Psoas muscle (tissue), 8 donors: ENCODE measurements around the gene TEAD1. TPM values are rescaled to one million over a fixed set of nuclear protein-coding genes. Genes with fewer than 3 reads are reported as not detected.

Source experiments
- ATAC-seq, 4 donors: fragments of 200-7000 bp; cut with Tn5 transposase; one replicate each; pipeline ENCODE4 v1.9.1; 2020; ENCODE audit warnings: moderate library complexity in 3 of 4, mild to moderate bottlenecking in 2 of 4
- DNase-seq, 2 donors: peaks; one replicate each; pipeline ENCODE4 v3.0.0-alpha.2; 2020
- H3K27ac ChIP-seq: fragments of 200-600 bp; one replicate; pipeline ENCODE4 v1.8.0; 2022
- H3K27me3 ChIP-seq, 3 donors: fragments of 200-600 bp in 1 of 3; one replicate each; pipeline versions ENCODE4 v1.6.1 to v1.8.0; 2013 to 2022; ENCODE audit warnings: low read length in 2 of 3, mild to moderate bottlenecking in 2 of 3, moderate library complexity in 1 of 3; ENCODE audit not compliant: insufficient read depth in 3 of 3
- H3K36me3 ChIP-seq, 2 donors: fragments of 200-600 bp in 1 of 2; one replicate each; pipeline versions ENCODE4 v1.6.1 to v1.8.0; 2013 to 2022; ENCODE audit warnings: low read depth in 1 of 2, mild to moderate bottlenecking in 1 of 2, moderate library complexity in 1 of 2; ENCODE audit not compliant: insufficient read depth in 1 of 2
- H3K4me1 ChIP-seq: fragments of 200-600 bp; one replicate; pipeline ENCODE4 v1.8.0; 2022
- H3K4me3 ChIP-seq: fragments of 200-600 bp; one replicate; pipeline ENCODE4 v1.8.0; 2022; ENCODE audit warnings: mild to moderate bottlenecking
- H3K9me3 ChIP-seq: fragments of 200-600 bp; one replicate; pipeline ENCODE4 v1.8.0; 2022
- WGBS, 3 donors: extraction: QIAGEN DNeasy Blood & Tissue Kit; methylation state at CpG; one replicate each; pipeline versions ENCODE4 v1.1.6 to v1.1.7; 2013; 5-methylcytosine and 5-hydroxymethylcytosine counted together
- intact Hi-C, 2 donors: fragments of 100-400 bp; cut with DNase I; formaldehyde crosslinking; loops; one replicate each; pipeline versions ENCODE4 v1.11.0 to v1.14.2; 2022
- polyA plus RNA-seq, 3 donors: library from polyadenylated mRNA; stranded (reverse); fragments of 200-250 nt; gene quantifications; one replicate each; pipeline ENCODE4 v1.2.3, GENCODE V29; 2013
- total RNA-seq, 4 donors: library from RNA; stranded (reverse); fragmentation: NEBNext Ultra II Directional in 2 of 4; extraction: Animal tissue kit (Norgen Biotek cat#: 25700) in 2 of 4; gene quantifications; one replicate each; pipeline versions ENCODE4 v1.2.1 to v1.2.4, GENCODE V29; 2021 to 2023
- TF ChIP-seq, protein P1 (sequence below): fragments of 200-600 bp; IDR thresholded peaks from one replicate; pipeline ENCODE4 v1.8.0; 2022; ENCODE audit warnings: antibody characterized with exemption
- donor health status: healthy with polysubstance abuse.
- donor health status: DM: no; HTN: no; CAD: no; lungs with moderate emphysema.
- donor health status: Bipolar disorder and iron deficiency.
- donor health status: healthy.
- donor health status: DM: yes; HTN: yes; CAD: no.
- donor health status: DM: no; HTN: no; CAD: no.
- donor health status: DM: no; HTN: no; CAD: no.
- donor health status: DM: yes; HTN: yes; CAD: no.

TEAD1 gene
- total and polyA plus RNA-seq, 7 donors, result 11.3 to 178 (median 112) TPM

DNA sequence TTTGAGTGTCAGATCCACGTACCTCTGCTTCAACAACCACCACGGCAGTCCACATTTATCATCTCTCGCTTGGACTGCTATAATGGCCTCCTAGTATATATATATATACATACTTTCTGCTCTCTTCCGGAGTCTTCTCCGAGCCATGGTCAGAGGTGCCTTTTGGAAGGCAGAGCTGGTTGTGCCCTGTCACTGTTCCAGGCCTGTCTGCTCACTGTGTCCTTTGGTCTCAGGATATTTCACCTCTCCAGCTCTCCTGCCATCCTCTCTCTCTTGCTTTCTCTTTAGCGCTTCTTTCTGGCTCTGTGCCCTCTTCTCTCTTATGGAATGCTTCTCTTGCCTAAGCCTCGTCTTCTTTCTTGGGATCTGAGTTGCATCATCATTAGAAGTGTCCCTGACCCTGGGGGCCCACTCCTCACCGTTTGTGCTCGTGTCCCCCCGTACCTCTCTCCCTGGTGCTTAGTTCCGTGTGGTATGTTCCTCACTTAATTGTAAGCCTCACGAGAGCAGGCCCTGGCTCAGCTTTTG, 248.8 kb downstream of the TEAD1 start:
- TF ChIP-seq, protein P1, sequence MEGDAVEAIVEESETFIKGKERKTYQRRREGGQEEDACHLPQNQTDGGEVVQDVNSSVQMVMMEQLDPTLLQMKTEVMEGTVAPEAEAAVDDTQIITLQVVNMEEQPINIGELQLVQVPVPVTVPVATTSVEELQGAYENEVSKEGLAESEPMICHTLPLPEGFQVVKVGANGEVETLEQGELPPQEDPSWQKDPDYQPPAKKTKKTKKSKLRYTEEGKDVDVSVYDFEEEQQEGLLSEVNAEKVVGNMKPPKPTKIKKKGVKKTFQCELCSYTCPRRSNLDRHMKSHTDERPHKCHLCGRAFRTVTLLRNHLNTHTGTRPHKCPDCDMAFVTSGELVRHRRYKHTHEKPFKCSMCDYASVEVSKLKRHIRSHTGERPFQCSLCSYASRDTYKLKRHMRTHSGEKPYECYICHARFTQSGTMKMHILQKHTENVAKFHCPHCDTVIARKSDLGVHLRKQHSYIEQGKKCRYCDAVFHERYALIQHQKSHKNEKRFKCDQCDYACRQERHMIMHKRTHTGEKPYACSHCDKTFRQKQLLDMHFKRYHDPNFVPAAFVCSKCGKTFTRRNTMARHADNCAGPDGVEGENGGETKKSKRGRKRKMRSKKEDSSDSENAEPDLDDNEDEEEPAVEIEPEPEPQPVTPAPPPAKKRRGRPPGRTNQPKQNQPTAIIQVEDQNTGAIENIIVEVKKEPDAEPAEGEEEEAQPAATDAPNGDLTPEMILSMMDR, result no peak
- H3K9me3 ChIP-seq, result no peaks in the 10 kb centered on the region
- peaks cover 4 to 21% of the 10 kb centered on the region in 2 donors for H3K36me3 ChIP-seq
- H3K4me1 ChIP-seq, result no peaks in the 10 kb centered on the region
- intact Hi-C loops, result no loop called here
- no peaks in the 10 kb centered on the region for H3K27me3 ChIP-seq
- no peak for DNase-seq
- peak in 2 of 4 donors; percentile 37 for ATAC-seq
- 77 to 81% (median 80%) methylated on average over 12 of the region's 12 CpGs for WGBS, 3 donors
- no peak overlapping the region for H3K4me3 ChIP-seq
- no peak overlapping the region for H3K27ac ChIP-seq

DNA sequence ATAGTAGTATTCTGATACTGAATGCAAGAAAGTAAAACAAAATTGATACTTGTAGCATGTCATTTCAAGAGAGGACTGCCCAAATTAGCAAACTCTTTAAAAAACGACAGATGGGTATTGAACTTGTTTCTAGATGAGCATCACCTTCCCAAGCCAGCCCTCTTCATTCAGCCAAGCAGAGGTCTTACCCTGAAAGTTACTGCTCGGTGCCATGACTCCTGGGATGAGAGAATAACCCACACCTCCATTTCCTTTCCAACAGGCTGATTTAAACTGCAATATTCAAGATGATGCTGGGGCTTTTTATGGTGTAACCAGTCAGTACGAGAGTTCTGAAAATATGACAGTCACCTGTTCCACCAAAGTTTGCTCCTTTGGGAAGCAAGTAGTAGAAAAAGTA, 250.4 kb downstream of the TEAD1 start:
- DNase-seq, result no peak
- TF ChIP-seq, protein P1, result no peak
- no peak overlapping the region for H3K4me3 ChIP-seq
- no peak for ATAC-seq
- intact Hi-C loops, result no loop called here
- no peak overlapping the region for H3K27ac ChIP-seq
- no peaks in the 10 kb centered on the region for H3K4me1 ChIP-seq
- no peaks in the 10 kb centered on the region for H3K9me3 ChIP-seq
- peaks cover 4 to 21% of the 10 kb centered on the region in 2 donors for H3K36me3 ChIP-seq
- no peaks in the 10 kb centered on the region for H3K27me3 ChIP-seq
- 89 to 94% (median 92%) methylated on average over 3 of the region's 3 CpGs for WGBS, 3 donors

DNA sequence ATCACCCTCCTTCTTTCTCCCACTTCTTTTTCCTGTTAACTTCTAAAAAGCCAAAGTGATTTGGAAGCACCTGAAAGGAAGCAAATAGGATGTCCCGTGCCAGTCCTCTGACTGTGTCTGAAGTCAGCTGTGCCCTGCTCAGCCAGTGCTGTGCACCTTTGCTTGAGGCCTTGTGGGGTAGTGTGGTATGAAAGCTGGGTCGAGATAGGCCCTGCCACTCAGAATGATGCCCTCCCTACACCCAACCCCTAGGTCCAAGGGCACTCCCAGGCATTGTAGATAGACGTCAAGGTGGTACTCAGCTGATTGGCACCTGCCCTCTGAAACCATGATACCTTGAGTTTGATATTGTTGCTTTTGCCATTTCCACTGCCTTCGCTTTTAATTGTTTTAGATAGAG, 251.3 kb downstream of the TEAD1 start:
- no peak for DNase-seq
- TF ChIP-seq, protein P1, result no peak
- H3K4me3 ChIP-seq, result no peak overlapping the region
- no peaks in the 10 kb centered on the region for H3K4me1 ChIP-seq
- no peaks in the 10 kb centered on the region for H3K27me3 ChIP-seq
- intact Hi-C loops, result no loop called here
- no peaks in the 10 kb centered on the region for H3K9me3 ChIP-seq
- WGBS, 3 donors, result 70 to 93% (median 71%) methylated on average over 4 of the region's 4 CpGs
- ATAC-seq, result no peak
- no peak overlapping the region for H3K27ac ChIP-seq
- peaks cover 4 to 27% of the 10 kb centered on the region in 2 donors for H3K36me3 ChIP-seq

DNA sequence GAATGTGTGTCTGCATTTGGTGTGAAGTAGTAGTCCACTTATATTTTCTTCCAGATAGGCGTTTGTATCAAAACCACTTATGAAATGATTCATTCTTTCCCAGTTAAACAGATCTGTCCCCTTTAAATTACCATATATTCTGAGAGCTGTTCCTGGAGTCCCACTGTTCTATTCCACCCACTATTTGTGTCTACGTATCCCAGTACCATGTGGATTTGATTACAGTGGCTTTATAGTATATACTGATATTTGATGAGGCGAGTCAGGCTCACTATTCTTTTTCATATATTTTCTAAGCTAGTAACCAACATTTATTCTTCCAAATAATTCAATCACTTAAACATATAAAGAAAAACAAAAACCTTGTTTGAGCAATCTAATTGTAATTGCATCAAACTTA, 253.0 kb downstream of the TEAD1 start:
- Histone ChIP-seq H3K27ac (no peak overlapping the region), H3K36me3 (peaks cover 10 to 42% of the 10 kb centered on the region in 2 donors), H3K27me3 (no peaks in the 10 kb centered on the region), H3K4me3 (no peak overlapping the region), H3K4me1 (no peaks in the 10 kb centered on the region), H3K9me3 (no peaks in the 10 kb centered on the region)
- TF ChIP-seq, protein P1, result no peak
- ATAC-seq, result no peak
- WGBS, 3 donors, result 77 to 87% (median 78%) methylated on average over 3 of the region's 3 CpGs
- intact Hi-C loops, result no loop called here
- no peak for DNase-seq

DNA sequence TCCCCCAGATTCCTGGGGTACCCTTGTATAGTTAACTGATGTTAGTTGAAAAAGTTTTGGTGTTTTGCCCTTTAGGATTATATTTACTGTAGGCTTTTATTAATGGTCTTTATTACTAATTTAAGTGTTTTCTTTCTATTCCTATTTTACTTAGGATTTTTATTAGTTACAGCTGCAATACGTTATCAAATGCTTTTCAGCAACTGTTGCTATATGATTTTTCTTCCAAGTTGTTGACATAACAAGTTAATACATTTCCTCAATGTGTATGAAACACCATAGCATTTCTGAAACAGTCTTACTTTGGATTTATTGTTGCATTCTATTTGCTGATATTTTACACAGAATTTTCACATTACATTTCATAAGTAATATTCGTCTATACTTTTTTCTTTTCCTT, 253.7 kb downstream of the TEAD1 start:
- 88 to 89% (median 88%) methylated on average over 2 of the region's 2 CpGs for WGBS, 3 donors
- Histone ChIP-seq H3K36me3 (peaks cover 10 to 49% of the 10 kb centered on the region in 2 donors), H3K4me3 (no peak overlapping the region), H3K4me1 (no peaks in the 10 kb centered on the region), H3K27me3 (no peaks in the 10 kb centered on the region), H3K9me3 (no peaks in the 10 kb centered on the region), H3K27ac (no peak overlapping the region)
- DNase-seq, result no peak
- intact Hi-C loops, result no loop called here
- TF ChIP-seq, protein P1, result no peak
- ATAC-seq, result no peak
